Measurements from ENCODE around the gene CCDC50. TPM values are rescaled to one million over a fixed set of nuclear protein-coding genes. Genes with fewer than 3 reads are reported as not detected.
A peak's percentile ranks its signal among the peaks of the same experiment; 100 is the strongest.

CCDC50 gene
- total RNA-seq, 2 experiments from 2014 or later, result 13.6 to 15.4 TPM

- DNase-seq, result no peak
- Mint-ChIP-seq H3K27me3 (peaks cover 15% of the 10 kb centered on the region), H3K27ac (peak overlapping the region; percentile 21), H3K4me3 (peak overlapping the region; percentile 34), H3K9me3 (no peaks in the 10 kb centered on the region), H3K4me1 (ENCODE audit: low read depth) (peaks cover 7% of the 10 kb centered on the region), H3K36me3 (no peaks in the 10 kb centered on the region)
- ChIA-PET CTCF (no interaction called here), POLR2A (interaction anchor here (0.9 kb wide), 1 partner anchor 30 kb away, joined by 3 read pairs; no protein-coding TSS in a partner anchor)
- intact Hi-C loops (cut with micrococcal nuclease), result loop anchor here (5.0 kb wide), 1 partner anchor 86 kb away; no protein-coding TSS in a partner anchor
These were observed 722 bp upstream of the CCDC50 start for GRCh38 chr3:191328383-191328961.

GRCh38 chr3:191329654-191330529 lies 698 bp downstream of the CCDC50 start, which contains the start of gene UTS2B:
UTS2B (minus strand) TSS chr3:191330526; CDS start chr3:191282189, 48,337 bp downstream.
- Mint-ChIP-seq H3K9me3 (no peaks in the 10 kb centered on the region), H3K36me3 (no peaks in the 10 kb centered on the region), H3K27ac (no peak within 1 kb of the TSS), H3K4me1 (ENCODE audit: low read depth) (peaks cover 7% of the 10 kb centered on the region), H3K27me3 (peaks cover 15% of the 10 kb centered on the region), H3K4me3 (peak within 1 kb of the TSS; percentile 71)
- intact Hi-C loops (cut with micrococcal nuclease), result loop anchor here (1.0 to 5.0 kb wide), 2 partner anchors 7 to 88 kb away; no protein-coding TSS in a partner anchor
- POLR2A ChIA-PET, result interaction anchor here (1.0 kb wide), 1 partner anchor 11 kb away, joined by 3 read pairs; no protein-coding TSS in a partner anchor
- peak; percentile 21 for DNase-seq
- CTCF ChIA-PET, result no interaction called here

GRCh38 chr3:191330530-191331048 lies 1.4 kb downstream of the CCDC50 start:
- ChIA-PET POLR2A (interaction anchor here (1.0 kb wide), 1 partner anchor 10 kb away, joined by 3 read pairs; no protein-coding TSS in a partner anchor), CTCF (no interaction called here)
- no peaks in the 10 kb centered on the region for H3K9me3 Mint-ChIP-seq
- H3K27ac Mint-ChIP-seq, result no peak overlapping the region
- peaks cover 7% of the 10 kb centered on the region for H3K4me1 Mint-ChIP-seq (ENCODE audit: low read depth)
- peaks cover 15% of the 10 kb centered on the region for H3K27me3 Mint-ChIP-seq
- H3K36me3 Mint-ChIP-seq, result no peaks in the 10 kb centered on the region
- intact Hi-C loops (cut with micrococcal nuclease), result no loop called here
- no peak for DNase-seq
- H3K4me3 Mint-ChIP-seq, result peak overlapping the region; percentile 71

GRCh38 chr3:191331388-191331787 lies 2.2 kb downstream of the CCDC50 start:
- Mint-ChIP-seq H3K9me3 (no peaks in the 10 kb centered on the region), H3K36me3 (no peaks in the 10 kb centered on the region), H3K27me3 (peaks cover 15% of the 10 kb centered on the region), H3K4me3 (no peak overlapping the region), H3K4me1 (ENCODE audit: low read depth) (peaks cover 7% of the 10 kb centered on the region), H3K27ac (no peak overlapping the region)
- DNase-seq, result no peak
- CTCF ChIA-PET, result no interaction called here
- intact Hi-C loops (cut with micrococcal nuclease), result no loop called here
- POLR2A ChIA-PET, result interaction anchor here (1.0 kb wide), 1 partner anchor 9 kb away, joined by 3 read pairs; no protein-coding TSS in a partner anchor

- H3K4me1 Mint-ChIP-seq (ENCODE audit: low read depth), result peaks cover 11% of the 10 kb centered on the region
- ChIA-PET CTCF (no interaction called here), POLR2A (no interaction called here)
- no peaks in the 10 kb centered on the region for H3K36me3 Mint-ChIP-seq
- no peak overlapping the region for H3K27ac Mint-ChIP-seq
- no peak for DNase-seq
- peaks cover 12% of the 10 kb centered on the region for H3K27me3 Mint-ChIP-seq
- no peak overlapping the region for H3K4me3 Mint-ChIP-seq
- no peaks in the 10 kb centered on the region for H3K9me3 Mint-ChIP-seq
- intact Hi-C loops (cut with micrococcal nuclease), result no loop called here
These were observed 4.2 kb downstream of the CCDC50 start for GRCh38 chr3:191333298-191333880.

- no peak for DNase-seq
- Mint-ChIP-seq H3K4me3 (no peak overlapping the region), H3K4me1 (ENCODE audit: low read depth) (peaks cover 7% of the 10 kb centered on the region), H3K27me3 (peaks cover 7% of the 10 kb centered on the region), H3K27ac (no peak overlapping the region), H3K9me3 (no peaks in the 10 kb centered on the region), H3K36me3 (no peaks in the 10 kb centered on the region)
- POLR2A ChIA-PET, result no interaction called here
- intact Hi-C loops (cut with micrococcal nuclease), result no loop called here
- CTCF ChIA-PET, result no interaction called here
These were observed 5.2 kb downstream of the CCDC50 start for GRCh38 chr3:191334346-191334893.

- H3K36me3 Mint-ChIP-seq, result no peaks in the 10 kb centered on the region
- no peak overlapping the region for H3K27ac Mint-ChIP-seq
- no peaks in the 10 kb centered on the region for H3K9me3 Mint-ChIP-seq
- H3K4me1 Mint-ChIP-seq (ENCODE audit: low read depth), result peaks cover 10% of the 10 kb centered on the region
- H3K4me3 Mint-ChIP-seq, result no peak overlapping the region
- no peaks in the 10 kb centered on the region for H3K27me3 Mint-ChIP-seq
- ChIA-PET POLR2A (no interaction called here), CTCF (interaction anchor here (0.7 to 1.0 kb wide), 2 partner anchors 18 to 84 kb away, joined by 3 read pairs; no protein-coding TSS in a partner anchor)
- intact Hi-C loops (cut with micrococcal nuclease), result loop anchor here (1.0 kb wide), 1 partner anchor 8 kb away; the partner anchor contains the start of gene CCDC50
- DNase-seq, result no peak
These were observed 7.6 kb downstream of the CCDC50 start for GRCh38 chr3:191336833-191337232.

- Mint-ChIP-seq H3K27ac (no peak overlapping the region), H3K9me3 (no peaks in the 10 kb centered on the region), H3K4me3 (no peak overlapping the region), H3K27me3 (no peaks in the 10 kb centered on the region), H3K36me3 (no peaks in the 10 kb centered on the region), H3K4me1 (ENCODE audit: low read depth) (peaks cover 10% of the 10 kb centered on the region)
- intact Hi-C loops (cut with micrococcal nuclease), result loop anchor here (2.0 kb wide), 1 partner anchor 21 kb away; no protein-coding TSS in a partner anchor
- DNase-seq, result no peak
- CTCF ChIA-PET, result no interaction called here
- POLR2A ChIA-PET, result no interaction called here
These were observed 8.9 kb downstream of the CCDC50 start for GRCh38 chr3:191338177-191338488.

- POLR2A ChIA-PET, result no interaction called here
- H3K36me3 Mint-ChIP-seq, result no peaks in the 10 kb centered on the region
- peaks cover 10% of the 10 kb centered on the region for H3K4me1 Mint-ChIP-seq (ENCODE audit: low read depth)
- no peaks in the 10 kb centered on the region for H3K9me3 Mint-ChIP-seq
- intact Hi-C loops (cut with micrococcal nuclease), result loop anchor here (2.0 kb wide), 1 partner anchor 19 kb away; no protein-coding TSS in a partner anchor
- H3K4me3 Mint-ChIP-seq, result no peak overlapping the region
- no peak for DNase-seq
- H3K27me3 Mint-ChIP-seq, result no peaks in the 10 kb centered on the region
- no peak overlapping the region for H3K27ac Mint-ChIP-seq
- CTCF ChIA-PET, result no interaction called here
These were observed 10.2 kb downstream of the CCDC50 start for GRCh38 chr3:191339316-191339917.

- H3K27me3 Mint-ChIP-seq, result no peaks in the 10 kb centered on the region
- intact Hi-C loops (cut with micrococcal nuclease), result no loop called here
- no peak overlapping the region for H3K27ac Mint-ChIP-seq
- H3K4me3 Mint-ChIP-seq, result no peak overlapping the region
- peaks cover 12% of the 10 kb centered on the region for H3K4me1 Mint-ChIP-seq (ENCODE audit: low read depth)
- POLR2A ChIA-PET, result interaction anchor here (0.9 kb wide), 1 partner anchor 10 kb away, joined by 3 read pairs; the partner anchor contains the start of gene UTS2B
- CTCF ChIA-PET, result no interaction called here
- peaks cover 1% of the 10 kb centered on the region for H3K9me3 Mint-ChIP-seq
- H3K36me3 Mint-ChIP-seq, result no peaks in the 10 kb centered on the region
- DNase-seq, result no peak
These were observed 11.2 kb downstream of the CCDC50 start for GRCh38 chr3:191340351-191340750.

- Mint-ChIP-seq H3K9me3 (peaks cover 2% of the 10 kb centered on the region), H3K36me3 (no peaks in the 10 kb centered on the region), H3K27me3 (no peaks in the 10 kb centered on the region), H3K4me3 (no peak overlapping the region), H3K4me1 (ENCODE audit: low read depth) (peaks cover 14% of the 10 kb centered on the region), H3K27ac (no peak overlapping the region)
- CTCF ChIA-PET, result no interaction called here
- POLR2A ChIA-PET, result interaction anchor here (0.9 kb wide), 1 partner anchor 10 kb away, joined by 3 read pairs; the partner anchor contains the start of gene UTS2B
- intact Hi-C loops (cut with micrococcal nuclease), result no loop called here
- no peak for DNase-seq
These were observed 11.8 kb downstream of the CCDC50 start for GRCh38 chr3:191340966-191341365.

Data from activated CD4-positive, alpha-beta memory T cell treated with anti-CD3 and anti-CD28 coated beads for 36 hours (primary cell).